NB4 (cell line): ENCODE results near the gene PPP4C.

Experiments used
- DNase-seq: peaks from one replicate; pipeline ENCODE4 v3.0.0; 2010; ENCODE audit warnings: low read depth
- H3K4me3 ChIP-seq: one replicate; pipeline ENCODE4 v1.5.1; 2011; ENCODE audit warnings: mild to moderate bottlenecking, low read depth, low read length, moderate library complexity
- MYC ChIP-seq: IDR thresholded peaks from 2 replicates; pipeline ENCODE4 v1.6.1; 2011; ENCODE audit warnings: low read depth, low read length
- POLR2A ChIP-seq: IDR thresholded peaks from 2 replicates; pipeline ENCODE4 v1.6.1; 2011; ENCODE audit warnings: mild to moderate bottlenecking; ENCODE audit not compliant: insufficient read length; ENCODE audit errors: extremely low read depth
- TF ChIP-seq, protein P1 (sequence below): IDR thresholded peaks from 2 replicates; pipeline ENCODE4 v1.6.1; 2011; ENCODE audit warnings: low read depth, low read length
- TF ChIP-seq, protein P2 (sequence below): IDR thresholded peaks from one replicate; pipeline ENCODE4 v1.5.1; 2012; ENCODE audit warnings: low read depth, low read length

The PPP4C gene

GRCh38 chr16:30070490-30070889, 5.3 kb upstream of the PPP4C start:
- no peak overlapping the region for H3K4me3 ChIP-seq
- DNase-seq, result no peak
- TF ChIP-seq MYC (no peak), POLR2A (no peak)
- TF ChIP-seq, protein P1, sequence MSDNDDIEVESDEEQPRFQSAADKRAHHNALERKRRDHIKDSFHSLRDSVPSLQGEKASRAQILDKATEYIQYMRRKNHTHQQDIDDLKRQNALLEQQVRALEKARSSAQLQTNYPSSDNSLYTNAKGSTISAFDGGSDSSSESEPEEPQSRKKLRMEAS, result no peak
- TF ChIP-seq, protein P2, sequence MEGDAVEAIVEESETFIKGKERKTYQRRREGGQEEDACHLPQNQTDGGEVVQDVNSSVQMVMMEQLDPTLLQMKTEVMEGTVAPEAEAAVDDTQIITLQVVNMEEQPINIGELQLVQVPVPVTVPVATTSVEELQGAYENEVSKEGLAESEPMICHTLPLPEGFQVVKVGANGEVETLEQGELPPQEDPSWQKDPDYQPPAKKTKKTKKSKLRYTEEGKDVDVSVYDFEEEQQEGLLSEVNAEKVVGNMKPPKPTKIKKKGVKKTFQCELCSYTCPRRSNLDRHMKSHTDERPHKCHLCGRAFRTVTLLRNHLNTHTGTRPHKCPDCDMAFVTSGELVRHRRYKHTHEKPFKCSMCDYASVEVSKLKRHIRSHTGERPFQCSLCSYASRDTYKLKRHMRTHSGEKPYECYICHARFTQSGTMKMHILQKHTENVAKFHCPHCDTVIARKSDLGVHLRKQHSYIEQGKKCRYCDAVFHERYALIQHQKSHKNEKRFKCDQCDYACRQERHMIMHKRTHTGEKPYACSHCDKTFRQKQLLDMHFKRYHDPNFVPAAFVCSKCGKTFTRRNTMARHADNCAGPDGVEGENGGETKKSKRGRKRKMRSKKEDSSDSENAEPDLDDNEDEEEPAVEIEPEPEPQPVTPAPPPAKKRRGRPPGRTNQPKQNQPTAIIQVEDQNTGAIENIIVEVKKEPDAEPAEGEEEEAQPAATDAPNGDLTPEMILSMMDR, result no peak

DNA sequence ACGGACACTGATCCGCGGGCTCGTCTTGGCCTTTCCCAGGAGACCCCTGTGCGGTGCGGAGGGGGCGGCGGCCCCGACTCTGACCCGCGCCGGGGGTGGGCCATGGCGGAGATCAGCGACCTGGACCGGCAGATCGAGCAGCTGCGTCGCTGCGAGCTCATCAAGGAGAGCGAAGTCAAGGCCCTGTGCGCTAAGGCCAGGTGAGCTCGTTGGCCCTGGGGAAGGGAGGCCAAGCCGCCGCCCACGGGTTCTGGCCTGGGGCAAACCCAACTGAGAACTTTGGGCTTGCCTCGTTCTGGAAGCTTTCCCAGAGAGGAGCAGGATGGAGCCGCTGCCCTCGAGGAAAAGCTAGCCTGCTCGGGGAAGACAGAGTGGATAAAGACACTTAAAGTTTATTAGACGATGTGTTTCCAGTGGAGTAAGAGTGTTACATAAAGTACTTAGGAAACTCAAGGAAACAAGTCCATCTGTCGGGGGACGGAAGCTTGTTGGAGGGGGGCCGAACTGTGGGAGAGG, 540 bp downstream of the PPP4C start:
- peak overlapping the region; percentile 91 for H3K4me3 ChIP-seq
- no peak for TF ChIP-seq MYC
- TF ChIP-seq, protein P2, result no peak
- TF ChIP-seq, protein P1, result no peak
- no peak for TF ChIP-seq POLR2A
- DNase-seq, result no peak

- no peak for DNase-seq
- peak overlapping the region; percentile 91 for H3K4me3 ChIP-seq
- TF ChIP-seq, protein P2, result no peak
- TF ChIP-seq, protein P1, result no peak
- no peak for TF ChIP-seq MYC
- no peak for TF ChIP-seq POLR2A
Measured at GRCh38 chr16:30077656-30078055, 1.9 kb downstream of the PPP4C start.

GRCh38 chr16:30078744-30079143, 3.0 kb downstream of the PPP4C start:
- TF ChIP-seq, protein P2, result no peak
- TF ChIP-seq, protein P1, result no peak
- no peak for TF ChIP-seq POLR2A
- TF ChIP-seq MYC, result no peak
- DNase-seq, result no peak
- H3K4me3 ChIP-seq, result no peak overlapping the region

DNA sequence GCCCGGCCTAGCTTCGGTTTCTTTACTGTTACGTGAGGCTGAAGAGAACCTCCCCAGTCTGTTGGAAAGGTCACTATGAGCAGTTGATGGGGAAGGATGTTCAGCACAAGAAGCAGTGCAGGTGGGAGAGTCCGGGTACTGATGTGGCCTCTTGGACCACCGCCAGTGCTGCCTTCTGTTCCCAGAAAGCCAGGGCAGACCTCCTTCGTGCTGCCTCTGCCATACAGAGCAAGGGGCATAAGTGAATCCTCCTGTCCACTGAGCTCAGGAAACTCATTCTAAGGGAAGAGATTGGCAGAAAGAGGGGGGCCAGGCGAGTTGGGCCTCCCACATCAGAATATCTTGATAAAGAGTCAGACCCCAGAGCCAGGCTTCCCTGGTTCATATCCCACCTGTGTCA, 3.7 kb downstream of the PPP4C start:
- DNase-seq, result no peak
- no peak overlapping the region for H3K4me3 ChIP-seq
- TF ChIP-seq MYC, result no peak
- TF ChIP-seq, protein P1, result no peak
- TF ChIP-seq, protein P2, result no peak
- TF ChIP-seq POLR2A, result no peak
